ENCODE results near the gene TSR1. TPM values are rescaled to one million over a fixed set of nuclear protein-coding genes. Genes with fewer than 3 reads are reported as not detected.

The TSR1 gene
- total RNA-seq, 4 donors from 2014 or later = 16.8 to 56.4 (median 29.3) TPM

GRCh38 chr17:2363851-2364762, 27.9 kb upstream of the TSR1 start:
- Histone ChIP-seq H3K4me3 (replicated peaks in 1 of 3) (no peak overlapping the region), H3K27ac (no peak overlapping the region), H3K9me3 (no peaks in the 10 kb centered on the region), H3K4me1 (no peaks in the 10 kb centered on the region), H3K27me3 (no peaks in the 10 kb centered on the region), H3K36me3 (peaks cover 14 to 21% of the 10 kb centered on the region in 2 donors)
- intact Hi-C loops (cut with DNase I) = loop anchor here (10.0 kb wide), 1 partner anchor 439 kb away; no protein-coding TSS in a partner anchor
- 86 to 90% methylated on average over 12 to 26 of the region's 26 CpGs for WGBS, 2 donors
- TF ChIP-seq CTCF (IDR thresholded peaks at IDR 0.05) (no peak), POLR2A (IDR thresholded peaks at IDR 0.05) (no peak)
- no peak for DNase-seq

- no peak for DNase-seq
- WGBS, 2 donors = 88 to 92% methylated on average over 8 to 21 of the region's 21 CpGs
- no peak overlapping the region for H3K27ac ChIP-seq
- no peaks in the 10 kb centered on the region for H3K4me1 ChIP-seq
- no peaks in the 10 kb centered on the region for H3K9me3 ChIP-seq
- no peaks in the 10 kb centered on the region for H3K27me3 ChIP-seq
- intact Hi-C loops (cut with DNase I) = loop anchor here (10.0 kb wide), 1 partner anchor 439 kb away; no protein-coding TSS in a partner anchor
- TF ChIP-seq POLR2A (IDR thresholded peaks at IDR 0.05) (no peak), CTCF (IDR thresholded peaks at IDR 0.05) (no peak)
- H3K4me3 ChIP-seq (replicated peaks in 1 of 3) = no peak overlapping the region
- H3K36me3 ChIP-seq = peaks cover 14 to 21% of the 10 kb centered on the region in 2 donors
Measured at GRCh38 chr17:2363318-2363717, 27.1 kb upstream of the TSR1 start.

GRCh38 chr17:2362881-2363280, 26.6 kb upstream of the TSR1 start:
- no peak for TF ChIP-seq POLR2A (IDR thresholded peaks at IDR 0.05)
- TF ChIP-seq CTCF (IDR thresholded peaks at IDR 0.05) = no peak
- no peak for DNase-seq
- intact Hi-C loops (cut with DNase I) = loop anchor here (10.0 kb wide), 1 partner anchor 438 kb away; no protein-coding TSS in a partner anchor
- no peak overlapping the region for H3K27ac ChIP-seq
- H3K27me3 ChIP-seq = no peaks in the 10 kb centered on the region
- H3K9me3 ChIP-seq = no peaks in the 10 kb centered on the region
- no peak overlapping the region for H3K4me3 ChIP-seq (replicated peaks in 1 of 3)
- peaks cover 14 to 21% of the 10 kb centered on the region in 2 donors for H3K36me3 ChIP-seq
- H3K4me1 ChIP-seq = no peaks in the 10 kb centered on the region
- WGBS, 2 donors = 100% methylated on average over 2 to 3 of the region's 14 CpGs

GRCh38 chr17:2362416-2362815, 26.2 kb upstream of the TSR1 start:
- H3K4me1 ChIP-seq = no peaks in the 10 kb centered on the region
- no peak overlapping the region for H3K27ac ChIP-seq
- H3K36me3 ChIP-seq = peaks cover 14 to 21% of the 10 kb centered on the region in 2 donors
- WGBS, 2 donors = 93 to 97% methylated on average over 19 of the region's 19 CpGs
- H3K4me3 ChIP-seq (replicated peaks in 1 of 3) = no peak overlapping the region
- TF ChIP-seq POLR2A (IDR thresholded peaks at IDR 0.05) (no peak), CTCF (IDR thresholded peaks at IDR 0.05) (no peak)
- no peaks in the 10 kb centered on the region for H3K9me3 ChIP-seq
- DNase-seq = no peak
- intact Hi-C loops (cut with DNase I) = loop anchor here (10.0 kb wide), 1 partner anchor 438 kb away; no protein-coding TSS in a partner anchor
- H3K27me3 ChIP-seq = no peaks in the 10 kb centered on the region

- whole genome bisulfite sequencing, 2 donors = 97 to 98% methylated on average over 20 of the region's 20 CpGs
- H3K27ac ChIP-seq = no peak overlapping the region
- no peak for DNase-seq
- peaks cover 14 to 21% of the 10 kb centered on the region in 2 donors for H3K36me3 ChIP-seq
- H3K4me3 ChIP-seq (replicated peaks in 1 of 3) = no peak overlapping the region
- TF ChIP-seq CTCF (IDR thresholded peaks at IDR 0.05) = no peak
- no peak for TF ChIP-seq POLR2A (IDR thresholded peaks at IDR 0.05)
- intact Hi-C loops (cut with DNase I) = loop anchor here (10.0 kb wide), 1 partner anchor 437 kb away; no protein-coding TSS in a partner anchor
- H3K27me3 ChIP-seq = no peaks in the 10 kb centered on the region
- no peaks in the 10 kb centered on the region for H3K4me1 ChIP-seq
- no peaks in the 10 kb centered on the region for H3K9me3 ChIP-seq
Measured at GRCh38 chr17:2362016-2362415, 25.8 kb upstream of the TSR1 start.

All from thyroid gland (tissue), 4 donors.